ENCODE data around the gene SGK2.

SGK2 gene

DNA sequence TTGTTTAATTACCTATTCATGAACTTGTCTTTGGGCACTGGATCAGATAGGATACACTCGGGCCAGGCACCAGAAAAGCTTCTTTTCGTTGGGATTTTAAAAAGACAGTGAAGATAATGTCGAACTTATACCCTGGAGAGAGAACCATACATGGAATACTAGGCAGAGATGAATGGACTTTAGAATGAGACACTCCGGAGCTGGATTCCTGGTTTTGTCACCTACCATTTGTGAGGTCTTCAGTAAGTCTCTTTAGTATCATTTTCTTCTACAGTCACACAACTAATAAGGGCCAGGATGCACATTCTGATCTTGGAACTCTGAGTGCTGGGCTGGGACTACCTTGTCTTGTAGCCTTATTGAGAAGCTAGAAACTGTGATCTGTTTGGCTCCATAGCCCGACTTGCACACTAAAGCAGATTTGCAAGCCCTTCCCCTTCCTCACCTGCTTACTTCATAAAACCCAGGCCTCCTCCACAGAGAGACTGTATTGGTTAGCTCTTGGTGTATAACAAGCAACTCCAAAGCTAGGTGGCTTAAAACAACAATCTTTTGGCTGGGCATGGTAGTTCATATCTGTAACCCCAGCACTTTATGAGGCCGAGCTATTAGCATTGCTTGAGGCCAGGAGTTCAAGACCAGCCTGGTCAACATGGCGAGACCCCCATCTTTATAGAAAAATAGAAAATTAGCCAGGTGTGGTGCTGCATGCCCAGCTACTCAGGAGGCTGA, 24.5 kb downstream of the SGK2 start:
- H2AFZ ChIP-seq (ENCODE audit: low read length) = no peak overlapping the region
- no peaks in the 10 kb centered on the region for H3K9me3 ChIP-seq (replicated peaks; ENCODE audit: insufficient read depth, low read length)
- DNase-seq = no peak
- no peaks in the 10 kb centered on the region for H3K27me3 ChIP-seq (replicated peaks; ENCODE audit: insufficient read depth, low read length)
- no peaks in the 10 kb centered on the region for H4K20me1 ChIP-seq (ENCODE audit: insufficient read depth, low read length)
- no peaks in the 10 kb centered on the region for H3K9me2 ChIP-seq (replicated peaks; ENCODE audit: insufficient read depth, low read length)
- H3K4me2 ChIP-seq (ENCODE audit: low read depth, low read length) = no peak overlapping the region
- no peaks in the 10 kb centered on the region for H3K36me3 ChIP-seq (replicated peaks; ENCODE audit: insufficient read depth, low read length)
- H3K4me3 ChIP-seq (ENCODE audit: low read length) = no peak overlapping the region
- no peaks in the 10 kb centered on the region for H3K79me2 ChIP-seq (ENCODE audit: low read length)
- no peak overlapping the region for H3K9ac ChIP-seq (ENCODE audit: low read length)
- no peaks in the 10 kb centered on the region for H3F3A ChIP-seq (ENCODE audit: insufficient read depth, low read length)
- no peak overlapping the region for H3K27ac ChIP-seq (ENCODE audit: low read length)
- TF ChIP-seq EZH2phosphoT487 (IDR thresholded peaks at IDR 0.05; ENCODE audit: low read length) (no peak), EZH2 (optimal IDR thresholded peaks at IDR 0.05; ENCODE audit: low read depth, low read length) (no peak)
- TF ChIP-seq, protein P1, sequence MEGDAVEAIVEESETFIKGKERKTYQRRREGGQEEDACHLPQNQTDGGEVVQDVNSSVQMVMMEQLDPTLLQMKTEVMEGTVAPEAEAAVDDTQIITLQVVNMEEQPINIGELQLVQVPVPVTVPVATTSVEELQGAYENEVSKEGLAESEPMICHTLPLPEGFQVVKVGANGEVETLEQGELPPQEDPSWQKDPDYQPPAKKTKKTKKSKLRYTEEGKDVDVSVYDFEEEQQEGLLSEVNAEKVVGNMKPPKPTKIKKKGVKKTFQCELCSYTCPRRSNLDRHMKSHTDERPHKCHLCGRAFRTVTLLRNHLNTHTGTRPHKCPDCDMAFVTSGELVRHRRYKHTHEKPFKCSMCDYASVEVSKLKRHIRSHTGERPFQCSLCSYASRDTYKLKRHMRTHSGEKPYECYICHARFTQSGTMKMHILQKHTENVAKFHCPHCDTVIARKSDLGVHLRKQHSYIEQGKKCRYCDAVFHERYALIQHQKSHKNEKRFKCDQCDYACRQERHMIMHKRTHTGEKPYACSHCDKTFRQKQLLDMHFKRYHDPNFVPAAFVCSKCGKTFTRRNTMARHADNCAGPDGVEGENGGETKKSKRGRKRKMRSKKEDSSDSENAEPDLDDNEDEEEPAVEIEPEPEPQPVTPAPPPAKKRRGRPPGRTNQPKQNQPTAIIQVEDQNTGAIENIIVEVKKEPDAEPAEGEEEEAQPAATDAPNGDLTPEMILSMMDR (IDR thresholded peaks at IDR 0.05; ENCODE audit: low read length) = no peak
- H3K4me1 ChIP-seq (ENCODE audit: low read length) = no peaks in the 10 kb centered on the region

GRCh38 chr20:43583982-43584432, 25.2 kb downstream of the SGK2 start:
- Histone ChIP-seq H3K4me3 (ENCODE audit: low read length) (no peak overlapping the region), H3K27me3 (replicated peaks; ENCODE audit: insufficient read depth, low read length) (no peaks in the 10 kb centered on the region), H3K9ac (ENCODE audit: low read length) (no peak overlapping the region), H2AFZ (ENCODE audit: low read length) (no peak overlapping the region), H3K79me2 (ENCODE audit: low read length) (no peaks in the 10 kb centered on the region), H3K4me2 (ENCODE audit: low read depth, low read length) (no peak overlapping the region), H3K9me3 (replicated peaks; ENCODE audit: insufficient read depth, low read length) (no peaks in the 10 kb centered on the region), H3K27ac (ENCODE audit: low read length) (no peak overlapping the region), H4K20me1 (ENCODE audit: insufficient read depth, low read length) (no peaks in the 10 kb centered on the region), H3K9me2 (replicated peaks; ENCODE audit: insufficient read depth, low read length) (no peaks in the 10 kb centered on the region), H3K4me1 (ENCODE audit: low read length) (no peaks in the 10 kb centered on the region), H3F3A (ENCODE audit: insufficient read depth, low read length) (no peaks in the 10 kb centered on the region), H3K36me3 (replicated peaks; ENCODE audit: insufficient read depth, low read length) (no peaks in the 10 kb centered on the region)
- peak; percentile 76 for DNase-seq
- TF ChIP-seq EZH2 (optimal IDR thresholded peaks at IDR 0.05; ENCODE audit: low read depth, low read length) (no peak), EZH2phosphoT487 (IDR thresholded peaks at IDR 0.05; ENCODE audit: low read length) (no peak)
- TF ChIP-seq, protein P1 (IDR thresholded peaks at IDR 0.05; ENCODE audit: low read length) = no peak

- H2AFZ ChIP-seq (ENCODE audit: low read length) = no peak overlapping the region
- no peaks in the 10 kb centered on the region for H3K79me2 ChIP-seq (ENCODE audit: low read length)
- no peaks in the 10 kb centered on the region for H3K9me2 ChIP-seq (replicated peaks; ENCODE audit: insufficient read depth, low read length)
- no peaks in the 10 kb centered on the region for H3K36me3 ChIP-seq (replicated peaks; ENCODE audit: insufficient read depth, low read length)
- H3F3A ChIP-seq (ENCODE audit: insufficient read depth, low read length) = no peaks in the 10 kb centered on the region
- H3K9ac ChIP-seq (ENCODE audit: low read length) = no peak overlapping the region
- no peaks in the 10 kb centered on the region for H3K4me1 ChIP-seq (ENCODE audit: low read length)
- no peaks in the 10 kb centered on the region for H4K20me1 ChIP-seq (ENCODE audit: insufficient read depth, low read length)
- no peak overlapping the region for H3K4me2 ChIP-seq (ENCODE audit: low read depth, low read length)
- H3K9me3 ChIP-seq (replicated peaks; ENCODE audit: insufficient read depth, low read length) = no peaks in the 10 kb centered on the region
- no peak for TF ChIP-seq EZH2 (optimal IDR thresholded peaks at IDR 0.05; ENCODE audit: low read depth, low read length)
- no peak for TF ChIP-seq EZH2phosphoT487 (IDR thresholded peaks at IDR 0.05; ENCODE audit: low read length)
- TF ChIP-seq, protein P1 (IDR thresholded peaks at IDR 0.05; ENCODE audit: low read length) = no peak
- DNase-seq = no peak
- H3K4me3 ChIP-seq (ENCODE audit: low read length) = no peak overlapping the region
- no peaks in the 10 kb centered on the region for H3K27me3 ChIP-seq (replicated peaks; ENCODE audit: insufficient read depth, low read length)
- no peak overlapping the region for H3K27ac ChIP-seq (ENCODE audit: low read length)
Measured at GRCh38 chr20:43584448-43585136, 25.8 kb downstream of the SGK2 start.

Measured in MM.1S (cell line).